Measurements from ENCODE around the gene COG7. TPM values are rescaled to one million over a fixed set of nuclear protein-coding genes. Genes with fewer than 3 reads are reported as not detected.
"Not testable (repeated sequence)": the region's sequence is repeated elsewhere in the genome, so short reads cannot be mapped to it uniquely, and the experiment has no call there.

The COG7 gene
- polyA plus RNA-seq (ENCODE audit: insufficient read length) = 39.4 TPM
- long read RNA-seq, donor 1, partial matches to known transcripts = 6 of 9 reads
- long read RNA-seq, donor 1, other reads (novel, unspliced or antisense) = 0 of 9 reads
- long read RNA-seq, donor 2, transcript COG7-201 (17 exons, 2,926 nt) = major isoform, 5 of 14 reads
- long read RNA-seq, donor 2, partial matches to known transcripts = 0 of 14 reads
- long read RNA-seq, donor 2, other reads (novel, unspliced or antisense) = 7 of 14 reads
- long read RNA-seq, donor 3, transcript COG7-201 (17 exons, 2,926 nt) = major isoform, 9 of 23 reads
- long read RNA-seq, donor 3, partial matches to known transcripts = 13 of 23 reads
- long read RNA-seq, donor 3, other reads (novel, unspliced or antisense) = 0 of 23 reads
- long read RNA-seq, donor 4, partial matches to known transcripts = 0 of 1 reads
- long read RNA-seq, donor 4, other reads (novel, unspliced or antisense) = 0 of 1 reads
- long read RNA-seq, donor 5, partial matches to known transcripts = 7 of 10 reads
- long read RNA-seq, donor 5, other reads (novel, unspliced or antisense) = 0 of 10 reads
- long read RNA-seq, donor 6, partial matches to known transcripts = 5 of 8 reads
- long read RNA-seq, donor 6, other reads (novel, unspliced or antisense) = 0 of 8 reads
- long read RNA-seq, donor 7, partial matches to known transcripts = 0 of 4 reads
- long read RNA-seq, donor 7, other reads (novel, unspliced or antisense) = 0 of 4 reads
- long read RNA-seq, donor 8, partial matches to known transcripts = 5 of 6 reads
- long read RNA-seq, donor 8, other reads (novel, unspliced or antisense) = 0 of 6 reads

DNA sequence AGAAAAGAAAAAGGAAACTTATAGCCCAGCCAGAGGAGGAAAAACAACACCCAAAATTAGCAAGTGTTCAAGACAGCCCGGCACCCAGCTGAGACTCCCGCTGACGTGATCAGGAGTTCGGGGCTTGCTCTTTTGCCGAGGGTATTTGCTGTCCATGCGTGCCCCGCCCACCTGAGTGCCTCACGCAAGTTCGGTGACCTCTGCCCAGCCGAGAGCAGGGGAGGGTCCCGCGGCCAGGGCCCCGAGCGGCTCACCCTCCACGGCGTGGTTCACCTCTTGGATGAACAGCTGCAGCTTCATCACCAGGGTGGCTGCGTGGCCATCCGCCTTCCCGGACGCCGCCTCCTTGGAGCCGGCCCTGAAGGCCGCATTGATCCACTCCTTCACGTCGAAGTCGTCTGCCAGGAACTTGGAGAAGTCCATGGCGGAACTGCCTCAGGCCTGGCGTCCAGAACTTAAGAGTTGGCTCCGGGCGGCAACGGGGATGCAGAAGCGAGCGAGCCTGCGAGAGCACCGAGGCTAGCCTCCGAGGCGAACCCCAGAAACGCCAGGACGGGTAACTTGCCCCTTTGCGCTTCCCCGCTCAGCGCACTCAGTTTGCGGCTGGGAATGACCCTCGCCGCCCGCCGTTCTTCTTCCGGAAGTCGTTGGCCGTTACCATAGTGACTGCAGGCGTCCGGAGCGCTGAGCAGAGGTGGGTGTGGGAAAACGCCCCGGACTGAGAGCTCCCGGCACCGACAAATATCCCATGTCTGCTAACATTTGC, at the start of gene COG7:
Gene COG7 (minus strand): TSS at position 618 of the 766 bp plus-strand sequence. CDS start 195 bp downstream, at position 423.
- DNase-seq = peak; percentile 87

DNA sequence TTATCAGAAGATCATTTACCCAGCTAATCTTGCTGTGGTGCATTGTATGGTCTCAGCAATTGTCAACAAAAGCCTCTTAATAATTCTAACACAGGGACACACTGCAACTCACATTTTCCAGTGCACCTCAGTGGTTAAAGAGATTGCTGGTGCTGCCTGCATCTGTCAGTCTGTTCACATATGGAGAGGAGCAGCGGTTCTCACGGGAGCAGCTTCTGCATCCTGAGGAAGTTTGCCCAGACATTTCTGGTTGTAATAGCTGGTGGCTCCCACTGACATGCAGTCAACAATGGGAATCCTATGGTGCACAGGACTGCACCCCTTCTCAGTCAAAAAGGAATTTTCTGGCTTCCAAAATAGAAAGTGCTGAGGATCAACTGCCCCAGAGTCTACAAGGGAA, 49.5 kb upstream of the COG7 start:
- DNase-seq = no peak

DNA sequence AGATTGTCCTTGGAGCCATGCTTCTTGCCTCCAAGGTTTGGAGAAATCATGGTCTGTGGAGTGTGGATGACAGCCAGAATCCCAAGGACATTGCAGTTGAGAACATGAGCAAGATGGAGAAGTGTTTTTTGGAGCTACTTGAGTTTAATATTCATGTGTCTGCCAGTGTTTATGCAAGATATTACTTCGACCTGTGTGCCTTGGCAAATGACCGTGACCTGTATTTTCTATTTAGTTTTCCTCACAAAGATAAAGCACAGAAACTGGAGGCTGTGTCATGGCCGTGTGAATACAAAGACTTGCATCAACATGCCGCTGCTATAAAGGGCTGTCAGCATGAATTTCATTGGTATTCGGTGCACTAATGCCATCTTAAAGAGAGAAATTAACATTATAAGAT, 48.3 kb upstream of the COG7 start:
- DNase-seq = no peak

DNA sequence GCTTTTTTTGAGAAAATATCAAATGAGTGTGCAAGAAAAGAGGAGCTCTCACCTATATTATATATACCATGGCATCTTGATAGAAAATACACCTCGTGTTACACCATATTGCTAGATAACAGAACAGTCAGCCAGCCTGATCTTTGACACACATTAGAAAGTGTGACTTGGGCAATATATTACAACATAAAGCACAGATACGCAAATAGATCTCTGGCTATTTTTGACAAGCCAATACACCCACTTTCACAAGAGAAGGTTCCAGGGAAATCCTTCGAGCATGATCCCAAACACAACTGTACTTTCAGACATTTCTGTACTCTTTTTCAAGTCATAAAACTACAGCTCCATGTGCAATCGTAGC, 47.9 kb upstream of the COG7 start:
- no peak for DNase-seq

DNA sequence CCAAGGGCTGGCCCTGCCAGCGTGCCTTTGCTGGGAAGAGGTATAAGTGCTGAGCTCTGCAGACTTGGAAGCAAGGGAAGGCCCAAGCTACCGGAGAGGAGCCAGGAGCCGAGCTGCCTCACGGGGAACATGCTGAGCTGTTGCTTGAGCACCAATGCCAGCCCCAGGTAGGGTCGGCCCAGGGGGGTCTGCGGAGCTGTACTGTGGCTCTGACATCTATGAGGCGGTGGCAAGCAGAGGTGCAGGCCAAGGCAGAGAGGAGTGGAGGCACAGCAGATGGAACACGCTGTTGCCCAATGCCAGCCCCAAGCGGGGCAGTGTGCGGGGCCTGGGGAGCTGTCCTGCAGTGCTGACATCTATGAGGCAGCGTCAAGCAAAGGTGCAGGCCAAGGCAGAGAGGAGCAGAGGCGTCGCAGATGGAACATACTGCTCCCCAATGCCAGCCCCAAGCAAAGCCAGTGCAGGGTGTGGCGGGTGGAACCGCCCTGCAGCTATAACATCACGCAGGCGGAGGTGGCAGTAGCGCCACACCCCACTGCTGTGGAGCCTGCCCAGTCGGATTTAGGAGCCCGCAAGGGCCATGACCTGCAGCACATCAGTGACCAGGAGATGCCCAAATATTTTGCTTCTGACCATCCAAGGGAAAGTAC, 47.3 kb upstream of the COG7 start:
- no peak for DNase-seq

DNA sequence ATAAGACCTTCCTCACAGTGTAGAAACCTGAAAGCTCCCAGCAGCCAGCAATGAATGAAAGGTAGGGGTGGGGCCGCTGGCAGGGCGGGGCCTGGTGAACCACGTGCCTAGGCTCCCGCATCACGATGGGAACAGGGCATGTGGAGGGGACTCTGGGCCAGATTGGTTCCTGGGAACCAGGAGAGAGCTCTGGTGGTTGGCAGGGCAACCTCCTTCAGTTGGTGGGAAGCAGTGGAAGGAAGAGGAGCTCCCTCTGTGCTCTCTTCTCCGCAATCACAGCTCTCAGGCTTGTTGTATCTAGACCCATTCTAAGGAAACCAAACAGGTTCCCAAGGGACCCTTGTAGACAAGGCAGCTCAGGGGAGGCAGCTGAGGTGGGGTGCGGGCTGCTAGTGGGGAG, 46.8 kb upstream of the COG7 start:
- DNase-seq = no peak

DNA sequence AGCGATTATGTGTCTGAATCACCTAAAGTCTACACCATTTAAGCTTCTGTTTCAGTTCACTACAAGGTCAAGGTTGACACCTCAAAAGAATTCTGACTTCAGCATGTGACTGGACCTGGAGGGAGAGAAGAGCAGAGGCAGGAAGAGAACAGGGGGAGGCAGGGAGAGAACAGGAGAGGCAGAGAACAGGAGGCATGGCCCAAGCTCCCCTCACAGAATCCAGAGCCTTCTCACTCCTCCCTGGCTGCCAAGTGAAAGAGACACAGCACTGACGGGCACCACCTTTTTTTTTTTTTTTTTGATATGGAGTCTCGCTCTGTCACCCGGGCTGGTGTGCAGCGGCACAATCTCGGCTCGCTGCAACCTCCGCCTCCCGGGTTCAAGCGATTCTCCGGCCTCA, 45.9 kb upstream of the COG7 start:
- DNase-seq = no peak

DNA sequence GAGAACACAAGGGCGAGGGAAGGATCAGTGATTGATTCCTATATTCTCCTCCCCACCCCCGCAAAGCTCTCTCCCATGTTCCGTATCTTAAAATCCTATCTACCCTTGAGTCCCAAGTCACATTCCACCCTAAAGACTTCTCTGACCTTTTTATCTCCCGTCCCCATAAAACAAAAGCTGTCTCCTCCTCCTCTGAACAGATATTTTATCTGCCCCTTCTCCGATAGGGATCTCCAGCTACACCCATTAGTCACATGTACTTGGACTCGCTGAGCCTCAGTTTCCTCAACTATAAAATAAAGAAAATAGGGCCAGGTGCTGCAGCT, 44.5 kb upstream of the COG7 start:
- no peak for DNase-seq

DNA sequence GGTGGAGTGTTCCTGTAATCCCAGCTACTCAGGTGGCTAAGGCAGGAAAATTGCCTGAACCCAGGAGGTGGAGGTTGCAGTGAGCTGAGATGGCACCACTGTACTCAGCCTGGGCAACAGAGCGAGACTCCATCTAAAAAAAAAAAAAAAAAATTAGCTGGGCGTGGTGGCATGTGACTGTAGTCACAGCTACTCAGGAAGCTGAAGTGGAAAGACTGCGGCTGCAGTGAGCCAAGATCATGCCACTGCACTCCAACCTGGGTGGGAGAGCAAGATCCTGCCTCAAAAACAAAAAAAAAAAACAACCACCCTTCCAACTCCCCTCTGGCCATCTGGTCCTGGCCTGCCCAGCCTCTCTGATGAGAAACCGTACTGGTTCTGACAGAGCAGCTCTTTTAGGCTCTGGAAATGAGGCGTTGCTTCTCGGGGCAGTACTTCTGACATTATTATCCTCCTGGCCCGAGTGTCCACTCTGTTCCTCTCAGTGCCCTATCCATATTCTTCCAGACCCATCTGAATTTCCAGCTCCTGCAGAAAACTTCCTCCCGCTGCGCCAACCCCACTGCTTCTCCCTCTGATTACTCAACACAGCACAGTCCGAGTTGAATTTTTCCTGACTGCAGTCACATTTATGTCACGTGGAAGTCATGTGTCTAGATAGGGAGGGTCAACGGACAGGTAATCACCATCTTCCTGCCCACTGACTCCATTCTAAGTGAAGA, 44.0 kb upstream of the COG7 start:
- DNase-seq = no peak

DNA sequence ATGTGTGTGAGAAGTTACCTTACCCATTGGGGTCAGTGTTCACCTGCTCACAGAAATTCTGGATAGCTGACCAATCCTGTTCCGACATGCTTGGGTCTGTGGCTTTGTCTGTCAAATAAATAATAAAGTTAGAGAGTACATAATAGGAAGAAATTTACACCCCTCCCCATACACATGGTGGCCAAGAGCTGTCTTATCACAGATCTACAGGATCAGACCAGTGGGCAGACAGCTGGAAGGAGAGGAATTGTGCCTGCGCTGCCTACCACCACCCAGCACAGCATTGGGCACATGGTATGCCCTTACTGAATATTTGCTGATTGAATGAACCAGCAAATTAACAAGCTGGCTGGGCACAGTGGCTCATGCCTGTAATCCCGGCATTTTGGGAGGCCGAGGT, 42.7 kb upstream of the COG7 start:
- DNase-seq = no peak

DNA sequence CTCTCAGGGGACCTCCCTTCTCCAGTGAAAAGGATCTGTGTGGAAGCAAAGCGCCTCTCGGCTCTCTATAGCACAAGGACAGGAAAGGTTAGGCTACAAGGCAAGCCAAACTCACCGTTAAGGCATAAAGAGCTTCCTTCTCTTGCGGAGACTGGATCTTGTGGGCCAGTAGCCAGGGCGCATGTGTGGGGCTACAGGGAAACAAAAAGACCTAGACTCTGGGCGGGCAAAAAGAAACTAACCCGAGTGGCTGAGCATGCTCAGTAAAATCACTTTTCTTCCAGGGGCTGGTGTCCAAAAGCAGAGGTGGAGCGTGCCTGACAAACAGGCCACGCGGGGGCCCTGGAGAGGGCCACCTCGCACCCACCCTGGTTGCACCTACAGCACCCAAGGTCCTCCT, 41.2 kb upstream of the COG7 start:
- no peak for DNase-seq

DNA sequence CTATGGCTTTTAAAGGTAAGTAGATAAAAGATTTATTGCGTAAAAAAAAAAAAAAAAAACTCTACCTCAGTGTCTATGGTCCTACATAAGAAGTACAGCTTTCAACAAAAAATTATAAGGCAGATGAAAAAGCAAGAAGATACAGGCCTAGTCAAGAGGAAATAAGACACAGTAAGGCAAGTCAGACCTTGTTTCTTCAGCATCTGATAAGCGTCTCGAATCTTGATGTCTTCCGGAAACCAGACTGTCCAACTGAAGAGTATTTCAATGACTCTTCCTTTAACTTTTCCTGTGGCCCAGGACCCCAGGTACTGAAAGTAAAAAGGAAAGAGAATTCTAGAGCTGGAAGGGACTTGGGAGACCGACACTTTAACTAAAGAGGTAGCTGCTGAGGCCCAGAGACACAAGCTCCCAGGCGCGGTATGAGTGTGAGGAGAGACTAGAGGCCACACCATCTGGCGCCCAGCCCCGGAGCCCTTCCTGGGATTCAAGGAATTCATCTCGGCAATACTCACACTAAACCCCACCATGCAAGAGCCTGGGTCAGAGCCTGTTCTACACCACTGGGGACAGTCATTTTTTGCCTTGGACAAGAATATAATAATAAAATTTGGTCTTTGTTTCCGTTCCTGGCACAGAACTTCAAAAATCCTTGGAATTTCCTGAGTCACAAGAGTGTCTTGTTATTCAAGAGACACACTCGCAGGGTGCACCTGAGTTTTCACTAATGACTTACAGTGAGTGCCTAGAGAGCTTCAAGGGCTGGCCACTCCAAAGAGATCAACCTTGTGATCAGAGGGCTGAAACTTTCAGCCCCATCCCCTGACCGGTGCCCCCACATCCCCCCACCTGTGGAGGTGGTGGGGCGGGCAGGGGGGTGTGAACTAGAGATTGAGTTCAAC, 38.8 kb upstream of the COG7 start:
- DNase-seq = no peak

DNA sequence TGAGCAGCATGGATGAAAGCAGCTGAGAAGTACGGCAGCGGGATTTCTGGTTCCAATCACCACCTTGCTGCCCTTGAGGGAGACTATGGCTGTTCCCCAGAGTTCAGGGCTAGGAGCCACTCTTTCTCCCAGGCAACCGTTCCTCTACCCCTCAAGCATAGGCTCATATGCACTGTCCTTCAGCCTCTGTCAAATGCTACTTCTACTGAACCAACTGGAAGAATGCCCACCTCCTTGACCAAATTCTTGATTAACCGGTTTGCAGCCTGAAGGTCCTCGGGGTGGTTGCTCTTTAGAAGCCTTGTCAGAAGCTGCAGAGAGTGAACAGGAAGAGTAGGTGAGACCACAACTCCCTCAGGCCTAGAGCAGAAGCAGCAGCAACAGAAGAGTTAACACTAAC, 33.5 kb upstream of the COG7 start:
- DNase-seq = no peak

DNA sequence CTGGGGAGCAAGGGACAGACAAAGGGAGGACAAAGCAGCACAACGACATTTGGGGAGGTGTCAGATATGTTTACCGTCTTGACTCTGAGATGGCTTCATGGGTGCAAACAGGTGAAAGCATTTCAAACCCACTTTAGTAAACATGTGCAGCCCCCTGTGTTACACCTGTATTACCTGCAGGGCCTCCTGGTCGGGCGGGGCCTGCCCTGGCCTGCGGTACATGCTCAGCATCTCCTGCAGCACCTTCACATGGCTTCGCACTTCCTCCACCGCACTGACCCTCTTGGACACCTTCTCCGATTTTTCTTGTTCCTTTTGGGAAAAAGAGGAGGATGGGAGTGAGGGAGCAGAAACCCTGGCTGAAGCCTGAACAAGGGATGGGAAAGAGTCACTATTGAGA, 32.9 kb upstream of the COG7 start:
- no peak for DNase-seq

DNA sequence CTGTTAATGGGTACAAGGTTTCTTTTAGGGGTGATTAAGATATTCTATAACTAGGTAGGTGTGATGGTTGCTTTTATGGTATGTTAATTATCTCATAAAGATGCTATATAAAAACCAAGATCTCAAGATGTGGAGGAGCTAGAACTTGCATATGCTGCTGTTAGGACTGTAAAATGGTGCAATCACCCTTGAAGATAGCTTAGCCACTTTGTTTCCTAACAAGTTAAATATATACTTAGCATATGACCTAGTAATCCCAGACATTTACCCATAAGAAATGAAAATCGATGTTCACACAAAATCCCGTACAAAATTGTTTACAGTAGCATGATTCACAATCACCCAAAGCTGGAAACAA, 32.2 kb upstream of the COG7 start:
- DNase-seq = no peak

DNA sequence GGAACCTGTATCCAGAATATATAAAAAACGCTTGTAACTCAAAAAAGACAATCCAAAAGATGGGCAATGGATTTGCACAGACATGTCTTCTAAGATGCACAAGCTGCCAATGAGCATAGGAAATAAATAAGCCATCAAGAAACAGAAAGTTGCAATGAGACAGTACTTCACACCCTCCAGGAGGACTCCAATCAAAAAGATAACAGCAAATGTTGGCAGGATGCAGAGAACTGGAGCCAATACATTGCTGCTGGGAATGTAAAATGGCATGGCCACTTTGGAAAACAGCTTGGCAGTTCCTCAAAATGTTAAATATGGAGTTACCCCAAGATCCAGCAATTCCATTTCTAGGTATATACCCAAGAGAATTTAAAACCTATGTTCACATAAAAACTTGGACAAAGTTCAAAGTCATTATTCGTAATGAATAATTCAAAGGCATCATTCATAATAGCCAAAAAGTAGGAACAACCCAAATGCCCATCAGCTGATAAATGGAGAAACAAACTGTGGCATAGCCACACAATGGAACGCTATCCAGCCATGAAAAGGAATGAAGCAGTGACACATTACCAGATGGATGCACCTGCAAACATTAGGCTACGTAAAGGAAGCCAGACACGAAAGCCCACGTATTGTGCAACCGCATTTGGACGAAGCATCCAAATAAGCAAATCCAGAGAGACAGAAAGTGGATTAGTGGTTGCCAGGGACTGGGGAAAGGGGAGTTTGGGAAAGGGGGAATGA, 31.7 kb upstream of the COG7 start:
- DNase-seq = no peak

DNA sequence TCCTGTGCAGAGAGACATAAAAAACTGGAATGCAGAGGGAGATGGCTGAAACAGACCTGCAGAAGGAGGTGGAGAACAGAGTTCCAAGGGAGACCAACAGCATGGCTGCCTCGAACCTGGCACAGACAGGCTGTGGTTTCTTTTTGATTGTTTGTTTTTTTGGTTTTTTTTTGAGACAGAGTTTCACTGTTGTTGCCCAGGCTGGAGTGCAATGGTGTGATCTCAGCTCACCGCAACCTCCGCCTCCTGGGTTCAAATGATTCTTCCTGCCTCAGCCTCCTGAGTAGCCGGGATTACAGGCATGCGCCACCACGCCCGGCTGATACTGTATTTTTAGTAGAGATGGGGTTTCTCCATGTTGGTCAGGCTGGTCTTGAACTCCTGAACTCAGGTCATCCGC, 30.5 kb upstream of the COG7 start:
- not testable (repeated sequence) for DNase-seq

DNA sequence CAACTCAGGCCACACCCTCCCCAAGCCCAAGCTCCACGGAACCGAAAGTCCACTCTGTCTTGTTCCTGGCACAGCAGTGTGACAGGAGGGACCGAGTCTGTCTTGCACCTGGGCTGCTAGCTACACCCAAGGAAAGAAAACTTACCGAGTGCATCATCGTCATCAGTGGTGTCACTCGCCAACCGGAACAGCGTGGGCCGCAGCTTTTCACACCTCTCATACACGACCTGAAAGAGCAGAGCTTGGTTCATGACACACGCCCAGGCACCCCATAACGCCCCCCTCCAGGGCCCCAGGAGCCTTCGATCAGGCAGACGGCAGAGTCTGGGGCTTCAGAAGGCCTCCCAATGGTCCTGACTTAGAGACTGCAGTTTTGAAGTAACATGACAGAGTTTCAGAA, 29.8 kb upstream of the COG7 start:
- DNase-seq = no peak

DNA sequence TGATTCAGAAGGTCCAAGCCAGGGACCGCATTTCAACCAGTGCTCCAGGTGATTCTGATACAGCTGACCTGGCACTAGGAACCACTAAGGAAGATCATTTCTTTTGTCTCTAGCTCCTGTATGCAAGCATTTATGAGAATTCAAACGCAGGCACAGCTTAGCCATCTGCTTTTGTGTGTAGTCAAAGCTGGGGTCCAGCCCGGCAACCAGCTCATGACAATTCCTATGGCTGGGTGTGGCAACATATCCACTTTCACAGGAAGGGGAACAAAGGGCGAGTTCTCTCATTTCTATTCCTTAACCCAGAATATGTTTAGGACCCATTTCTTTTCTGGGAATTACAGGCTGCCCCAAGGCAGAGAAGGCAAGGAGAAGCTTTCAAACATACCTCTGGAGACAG, 27.3 kb upstream of the COG7 start:
- no peak for DNase-seq

DNA sequence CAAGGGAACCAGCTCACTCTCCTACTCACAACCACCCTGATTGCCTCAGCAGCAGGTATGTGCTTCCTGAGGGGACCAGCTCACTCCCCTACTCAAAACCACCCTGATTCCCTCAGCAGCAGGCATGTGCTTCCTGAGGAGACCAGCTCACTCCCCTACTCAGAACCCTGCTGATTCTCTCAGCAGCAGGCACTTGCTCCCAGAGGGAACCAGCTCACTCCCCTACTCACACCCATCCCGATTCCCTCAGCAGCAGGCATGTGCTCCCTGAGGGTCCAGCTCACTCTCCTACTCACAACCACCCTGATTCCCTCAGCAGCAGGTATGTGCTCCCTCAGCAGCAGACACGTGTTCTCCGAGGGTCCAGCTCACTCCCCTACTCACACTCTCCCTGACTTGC, 26.1 kb upstream of the COG7 start:
- DNase-seq = no peak
